Endothelial cell of umbilical vein (primary cell): ENCODE measurements around the gene CAT. TPM values are rescaled to one million over a fixed set of nuclear protein-coding genes. Genes with fewer than 3 reads are reported as not detected.

Experiments
- BruUV-seq: library from RNA; stranded (reverse); fragments of 400-500 nt; replicated peaks from 2 replicates; lab custom pipeline; 2021; lab: Mats Ljungman, UMichigan
- CTCF ChIA-PET: fragments of 300-600, 350-600 bp; sonication (Branson Sonifier 250); formaldehyde crosslinking; loops from one replicate; lab custom pipeline; 2021; ENCODE audit warnings: antibody characterized with exemption, inconsistent platforms; lab: Charles Lee
- POLR2A ChIA-PET: fragments of 300-600, 350-600 bp; sonication (Branson Sonifier 250); formaldehyde crosslinking; loops from one replicate; lab custom pipeline; 2021; ENCODE audit warnings: antibody characterized with exemption, inconsistent platforms; lab: Charles Lee
- DNase-seq: peaks from one replicate; pipeline ENCODE4 v3.0.0-alpha.2; 2011; ENCODE audit warnings: low read depth, low spot score
- FAIRE-seq: peaks from 2 replicates; lab custom pipeline; 2011; peaks lifted over from hg19 to GRCh38; lab: Jason Lieb, UNC
- H2AFZ ChIP-seq: 2 replicates; pipeline ENCODE4 v1.6.0; 2012; ENCODE audit warnings: low read depth, low read length, control low read depth, inconsistent platforms
- H3K27ac ChIP-seq: 2 replicates; pipeline ENCODE4 v1.5.1; 2011; ENCODE audit warnings: low read depth, mild to moderate bottlenecking, control low read depth, low read length, moderate library complexity; ENCODE audit not compliant: insufficient read depth
- H3K27me3 ChIP-seq, 2 experiments: 2 replicates each; pipeline versions ENCODE4 v1.6.0 to v1.6.1; 2011; ENCODE audit warnings: low read length in 2 of 2, mixed read lengths in 1 of 2; ENCODE audit not compliant: control insufficient read depth in 2 of 2, insufficient read depth in 2 of 2
- H3K36me3 ChIP-seq, 2 experiments: 2 replicates in 1 of 2; 3 replicates in 1 of 2; pipeline ENCODE4 v1.5.1; 2011; ENCODE audit warnings: low read length in 2 of 2, mild to moderate bottlenecking in 1 of 2, moderate library complexity in 1 of 2; ENCODE audit not compliant: control insufficient read depth in 2 of 2, insufficient read depth in 2 of 2; ENCODE audit errors: extremely low read depth in 1 of 2
- H3K4me1 ChIP-seq: 3 replicates; pipeline ENCODE4 v1.5.1; 2011; ENCODE audit warnings: mild to moderate bottlenecking, low read length; ENCODE audit not compliant: control insufficient read depth, insufficient read depth; ENCODE audit errors: extremely low read depth
- H3K4me2 ChIP-seq: 2 replicates; pipeline ENCODE4 v1.6.1; 2011; ENCODE audit warnings: low read length, control low read depth, mixed read lengths; ENCODE audit not compliant: insufficient read depth
- H3K4me3 ChIP-seq, 3 experiments: fragments of 200-600 bp in 1 of 3; sonication (generic), shearing (Covaris generic) in 1 of 3; replicated peaks in 1 of 3; 2 replicates each; pipeline ENCODE4 v1.5.1; 2011 to 2016; ENCODE audit warnings: control low read depth in 3 of 3, low read length in 3 of 3, mild to moderate bottlenecking in 2 of 3, inconsistent platforms in 1 of 3, low read depth in 1 of 3, moderate library complexity in 1 of 3; ENCODE audit not compliant: insufficient read depth in 1 of 3
- H3K79me2 ChIP-seq: 2 replicates; pipeline ENCODE4 v1.6.0; 2012; ENCODE audit warnings: low read length, inconsistent platforms; ENCODE audit not compliant: control insufficient read depth, insufficient read depth
- H3K9ac ChIP-seq: replicated peaks from 2 replicates; pipeline ENCODE3; 2011; ENCODE audit warnings: low read length, control low read depth; ENCODE audit not compliant: insufficient read depth; ENCODE audit errors: extremely low read depth
- H3K9me1 ChIP-seq: replicated peaks from 3 replicates; pipeline ENCODE4 v1.6.0; 2011; ENCODE audit warnings: mild to moderate bottlenecking, low read length; ENCODE audit not compliant: control insufficient read depth, insufficient read depth; ENCODE audit errors: extremely low read depth
- H3K9me3 ChIP-seq: replicated peaks from 2 replicates; pipeline ENCODE4 v1.5.1; 2012; ENCODE audit warnings: low read length, inconsistent platforms; ENCODE audit not compliant: control insufficient read depth, insufficient read depth
- H4K20me1 ChIP-seq: replicated peaks from 2 replicates; pipeline ENCODE3; 2011; ENCODE audit warnings: mild to moderate bottlenecking, low read length; ENCODE audit not compliant: control insufficient read depth, insufficient read depth; ENCODE audit errors: extremely low read depth
- EZH2 ChIP-seq: IDR thresholded peaks from 2 replicates; pipeline ENCODE4 v1.6.1; 2012; ENCODE audit warnings: borderline replicate concordance, low read depth, mild to moderate bottlenecking, moderate library complexity, low read length, inconsistent platforms; ENCODE audit not compliant: severe bottlenecking
- FOS ChIP-seq: IDR thresholded peaks from 2 replicates; pipeline ENCODE4 v1.6.1; 2011; ENCODE audit warnings: mild to moderate bottlenecking, low read length, moderate library complexity, borderline replicate concordance; ENCODE audit not compliant: insufficient read depth
- GATA2 ChIP-seq: IDR thresholded peaks from 2 replicates; pipeline ENCODE4 v1.7.0; 2011; ENCODE audit warnings: low read depth, mild to moderate bottlenecking, moderate library complexity, mixed read lengths, low read length; ENCODE audit not compliant: insufficient read length, insufficient read depth
- JUN ChIP-seq: IDR thresholded peaks from 2 replicates; pipeline ENCODE4 v1.6.1; 2011; ENCODE audit warnings: borderline replicate concordance, low read depth; ENCODE audit not compliant: insufficient read length, insufficient read depth
- MYC ChIP-seq: IDR thresholded peaks from one replicate; pipeline ENCODE4 v1.6.1; 2011; ENCODE audit warnings: mild to moderate bottlenecking, low read depth, low read length
- POLR2A ChIP-seq: IDR thresholded peaks from 2 replicates; pipeline ENCODE4 v1.6.1; 2012; ENCODE audit warnings: low read depth, mild to moderate bottlenecking, control low read depth, low read length
- POLR2AphosphoS5 ChIP-seq: IDR thresholded peaks from 2 replicates; pipeline ENCODE4 v1.6.1; 2012; ENCODE audit warnings: low read depth, mild to moderate bottlenecking, control low read depth, low read length, moderate library complexity; ENCODE audit not compliant: insufficient read depth
- dilution Hi-C: fragments of 300-500 bp; cut with MboI; formaldehyde crosslinking; loops from one replicate; pipeline ENCODE4 v1.15.0; 2019; ENCODE audit warnings: low sequenced_read_pairs; ENCODE audit not compliant: extremely low pct_ligation_motif_present
- intact Hi-C: fragments of 100-400 bp; cut with micrococcal nuclease; formaldehyde crosslinking; loops from one replicate; pipeline ENCODE4 v1.10.0; 2022
- polyA plus RNA-seq, 4 experiments: library from polyadenylated mRNA; depleted of rRNA in 3 of 4; stranded (reverse) in 3 of 4; unstranded in 1 of 4; fragments of >200 nt; gene quantifications; 2 replicates each; pipeline versions ENCODE4 v1.2.1 to v1.2.3, GENCODE V29; 2011 to 2012; ENCODE audit warnings: missing spikeins in 1 of 4
- total RNA-seq: library from RNA; stranded (reverse); gene quantifications from 2 replicates; pipeline ENCODE4 v1.2.3, GENCODE V29; 2021
- TF ChIP-seq, protein P1 (sequence below), 2 donors: IDR thresholded peaks; 1 replicate in 1 of 2; 2 replicates in 1 of 2; pipeline ENCODE4 v1.5.1; 2011; ENCODE audit warnings: low read length in 2 of 2, mild to moderate bottlenecking in 2 of 2, moderate library complexity in 2 of 2, control low read depth in 1 of 2, inconsistent platforms in 1 of 2, low read depth in 1 of 2; ENCODE audit not compliant: insufficient read depth in 1 of 2; ENCODE audit errors: extremely low read depth in 1 of 2
- TF ChIP-seq, protein P2 (sequence below): IDR thresholded peaks from 2 replicates; pipeline ENCODE4 v1.6.1; 2011; ENCODE audit not compliant: insufficient read depth, insufficient read length

CAT gene
- total and polyA plus RNA-seq, 2 donors (not counting 3 experiments of a cell fraction or from before 2014, with no cell fraction given), result 32.7 to 50.5 TPM

DNA sequence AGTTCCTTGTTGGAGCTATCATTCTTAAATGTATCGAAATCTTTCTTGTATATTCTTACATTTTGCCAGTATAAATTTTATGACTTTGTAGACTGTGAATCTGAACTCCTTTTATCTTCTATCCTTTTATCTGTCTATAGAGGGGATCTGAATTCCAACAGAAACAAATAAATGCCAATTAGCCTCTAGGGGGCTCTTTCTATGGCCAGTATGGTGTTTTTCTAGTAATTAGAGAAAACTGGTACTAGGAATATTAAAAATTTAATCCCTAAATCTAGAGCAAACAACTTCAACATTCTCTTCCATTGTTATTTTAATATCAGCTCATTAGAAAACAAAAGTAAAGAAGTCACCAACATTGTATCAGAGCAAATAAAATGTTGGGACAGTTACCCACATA is 21.5 kb upstream of the CAT start:
- intact Hi-C loops (no loop called here), dilution Hi-C loops (no loop called here)
- Histone ChIP-seq H3K9ac (no peak overlapping the region), H3K4me1 (no peaks in the 10 kb centered on the region), H3K27me3 (peaks cover 7 to 12% of the 10 kb centered on the region in 2 experiments), H2AFZ (no peak overlapping the region), H3K4me3 (no peak overlapping the region), H3K9me3 (peaks cover 2% of the 10 kb centered on the region), H4K20me1 (no peaks in the 10 kb centered on the region), H3K27ac (no peak overlapping the region), H3K9me1 (no peaks in the 10 kb centered on the region), H3K36me3 (no peaks in the 10 kb centered on the region), H3K79me2 (no peaks in the 10 kb centered on the region), H3K4me2 (no peak overlapping the region)
- POLR2A ChIA-PET, result no interaction called here
- TF ChIP-seq FOS, result no peak
- no peak for TF ChIP-seq EZH2
- no peak for TF ChIP-seq MYC
- no peak for TF ChIP-seq POLR2A
- TF ChIP-seq, protein P1, sequence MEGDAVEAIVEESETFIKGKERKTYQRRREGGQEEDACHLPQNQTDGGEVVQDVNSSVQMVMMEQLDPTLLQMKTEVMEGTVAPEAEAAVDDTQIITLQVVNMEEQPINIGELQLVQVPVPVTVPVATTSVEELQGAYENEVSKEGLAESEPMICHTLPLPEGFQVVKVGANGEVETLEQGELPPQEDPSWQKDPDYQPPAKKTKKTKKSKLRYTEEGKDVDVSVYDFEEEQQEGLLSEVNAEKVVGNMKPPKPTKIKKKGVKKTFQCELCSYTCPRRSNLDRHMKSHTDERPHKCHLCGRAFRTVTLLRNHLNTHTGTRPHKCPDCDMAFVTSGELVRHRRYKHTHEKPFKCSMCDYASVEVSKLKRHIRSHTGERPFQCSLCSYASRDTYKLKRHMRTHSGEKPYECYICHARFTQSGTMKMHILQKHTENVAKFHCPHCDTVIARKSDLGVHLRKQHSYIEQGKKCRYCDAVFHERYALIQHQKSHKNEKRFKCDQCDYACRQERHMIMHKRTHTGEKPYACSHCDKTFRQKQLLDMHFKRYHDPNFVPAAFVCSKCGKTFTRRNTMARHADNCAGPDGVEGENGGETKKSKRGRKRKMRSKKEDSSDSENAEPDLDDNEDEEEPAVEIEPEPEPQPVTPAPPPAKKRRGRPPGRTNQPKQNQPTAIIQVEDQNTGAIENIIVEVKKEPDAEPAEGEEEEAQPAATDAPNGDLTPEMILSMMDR (IDR thresholded peaks at IDR 0.05; ENCODE audit: extremely low read depth in 1 of 2, insufficient read depth in 1 of 2, low read depth in 1 of 2, low read length in 2 of 2), result no peak
- no peak for TF ChIP-seq JUN
- FAIRE-seq (no peak), DNase-seq (no peak)
- no TSS peak for BruUV-seq
- CTCF ChIA-PET, result interaction anchor here (1.4 to 1.6 kb wide), 2 partner anchors 16 to 21 kb away, joined by 3 to 4 read pairs; partner anchors contain the start of gene CAT

DNA sequence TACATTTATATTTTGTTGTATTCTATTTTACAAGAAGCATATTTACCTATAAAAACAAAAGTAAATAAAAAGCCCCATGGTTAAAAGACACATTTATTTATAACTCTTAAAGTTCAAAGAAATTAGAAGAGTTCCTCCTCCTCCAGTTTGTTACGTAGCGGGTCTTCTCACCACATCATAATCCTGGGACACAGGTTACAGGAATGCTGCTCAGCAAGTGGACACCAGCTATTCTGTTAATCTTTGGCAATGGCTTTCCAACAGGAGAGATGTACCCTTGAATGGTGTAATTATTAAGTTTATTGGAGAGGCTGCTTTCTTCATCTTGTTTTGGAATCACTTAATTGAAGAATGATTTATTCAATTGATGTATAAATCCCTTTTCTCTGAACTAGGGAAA is 19.6 kb upstream of the CAT start:
- ChIA-PET POLR2A (no interaction called here), CTCF (interaction anchor here (1.4 kb wide), 1 partner anchor 15 kb away, joined by 3 read pairs; no protein-coding TSS in a partner anchor)
- Histone ChIP-seq H3K4me2 (no peak overlapping the region), H2AFZ (no peak overlapping the region), H3K9me3 (no peaks in the 10 kb centered on the region), H3K27me3 (peaks cover 7 to 12% of the 10 kb centered on the region in 2 experiments), H3K4me1 (no peaks in the 10 kb centered on the region), H3K9ac (no peak overlapping the region), H3K4me3 (no peak overlapping the region), H3K79me2 (no peaks in the 10 kb centered on the region), H3K9me1 (no peaks in the 10 kb centered on the region), H4K20me1 (no peaks in the 10 kb centered on the region), H3K36me3 (no peaks in the 10 kb centered on the region), H3K27ac (no peak overlapping the region)
- no TSS peak for BruUV-seq
- dilution Hi-C loops (no loop called here), intact Hi-C loops (no loop called here)
- DNase-seq, result no peak
- TF ChIP-seq POLR2AphosphoS5, result no peak
- no peak for TF ChIP-seq GATA2
- no peak for TF ChIP-seq MYC
- TF ChIP-seq, protein P2, sequence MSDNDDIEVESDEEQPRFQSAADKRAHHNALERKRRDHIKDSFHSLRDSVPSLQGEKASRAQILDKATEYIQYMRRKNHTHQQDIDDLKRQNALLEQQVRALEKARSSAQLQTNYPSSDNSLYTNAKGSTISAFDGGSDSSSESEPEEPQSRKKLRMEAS, result no peak
- TF ChIP-seq FOS, result no peak
- no peak for FAIRE-seq
